DND-41 (cell line): ENCODE measurements around the gene UGT3A1.

ENCODE experiments used
- ATAC-seq: fragments of 200-7000 bp; cut with Tn5 transposase; 3 replicates; pipeline ENCODE4 v1.9.1; 2021; ENCODE audit warnings: low read depth; ENCODE audit not compliant: insufficient read depth
- DNase-seq: peaks from one replicate; pipeline ENCODE4 v3.0.0-alpha.2; 2020
- H2AFZ ChIP-seq: 2 replicates; pipeline ENCODE4 v1.6.0; 2012; ENCODE audit warnings: low read depth, low read length
- H3K27ac ChIP-seq: 2 replicates; pipeline ENCODE4 v1.5.1; 2012; ENCODE audit warnings: low read length, inconsistent platforms
- H3K27me3 ChIP-seq: fragments of 200-600 bp; sonication (generic); 2 replicates; pipeline ENCODE4 v1.6.0; 2012; ENCODE audit warnings: low read length, mild to moderate bottlenecking, inconsistent platforms; ENCODE audit not compliant: insufficient read depth, poor library complexity
- H3K36me3 ChIP-seq: 2 replicates; pipeline ENCODE4 v1.5.1; 2012; ENCODE audit warnings: low read length, inconsistent platforms; ENCODE audit not compliant: insufficient read depth
- H3K4me1 ChIP-seq: 2 replicates; pipeline ENCODE4 v1.5.1; 2012; ENCODE audit warnings: mild to moderate bottlenecking, low read length; ENCODE audit not compliant: insufficient read depth
- H3K4me2 ChIP-seq: 2 replicates; pipeline ENCODE4 v1.6.0; 2012; ENCODE audit warnings: mild to moderate bottlenecking, moderate library complexity, low read length, inconsistent platforms; ENCODE audit not compliant: insufficient read depth
- H3K4me3 ChIP-seq, 2 experiments: fragments of 200-600 bp in 1 of 2; shearing (Covaris generic) in 1 of 2; 2 replicates each; pipeline ENCODE4 v1.5.1; 2012 to 2016; ENCODE audit warnings: inconsistent platforms in 2 of 2, low read length in 2 of 2, mild to moderate bottlenecking in 2 of 2, low read depth in 1 of 2, moderate library complexity in 1 of 2
- H3K79me2 ChIP-seq: 2 replicates; pipeline ENCODE4 v1.6.0; 2012; ENCODE audit warnings: low read length, inconsistent platforms; ENCODE audit not compliant: insufficient read depth
- H3K9ac ChIP-seq: 2 replicates; pipeline ENCODE4 v1.6.0; 2012; ENCODE audit warnings: low read depth, mild to moderate bottlenecking, inconsistent platforms, low read length, moderate library complexity
- H3K9me3 ChIP-seq: 2 replicates; pipeline ENCODE4 v1.5.1; 2012; ENCODE audit warnings: low read length, moderate library complexity, mild to moderate bottlenecking, inconsistent platforms; ENCODE audit not compliant: insufficient read depth, severe bottlenecking
- H4K20me1 ChIP-seq: 2 replicates; pipeline ENCODE4 v1.6.0; 2012; ENCODE audit warnings: low read length; ENCODE audit not compliant: insufficient read depth
- EZH2 ChIP-seq: IDR thresholded peaks from 3 replicates; pipeline ENCODE4 v1.6.1; 2012; ENCODE audit warnings: borderline replicate concordance, low read depth, mild to moderate bottlenecking, moderate library complexity, low read length, inconsistent platforms; ENCODE audit not compliant: severe bottlenecking
- TF ChIP-seq, protein P1 (sequence below): IDR thresholded peaks from 2 replicates; pipeline ENCODE4 v1.5.1; 2012; ENCODE audit warnings: borderline replicate concordance, low read length, moderate library complexity, mild to moderate bottlenecking; ENCODE audit not compliant: poor library complexity, severe bottlenecking; ENCODE audit errors: extremely low read depth

UGT3A1 gene

DNA sequence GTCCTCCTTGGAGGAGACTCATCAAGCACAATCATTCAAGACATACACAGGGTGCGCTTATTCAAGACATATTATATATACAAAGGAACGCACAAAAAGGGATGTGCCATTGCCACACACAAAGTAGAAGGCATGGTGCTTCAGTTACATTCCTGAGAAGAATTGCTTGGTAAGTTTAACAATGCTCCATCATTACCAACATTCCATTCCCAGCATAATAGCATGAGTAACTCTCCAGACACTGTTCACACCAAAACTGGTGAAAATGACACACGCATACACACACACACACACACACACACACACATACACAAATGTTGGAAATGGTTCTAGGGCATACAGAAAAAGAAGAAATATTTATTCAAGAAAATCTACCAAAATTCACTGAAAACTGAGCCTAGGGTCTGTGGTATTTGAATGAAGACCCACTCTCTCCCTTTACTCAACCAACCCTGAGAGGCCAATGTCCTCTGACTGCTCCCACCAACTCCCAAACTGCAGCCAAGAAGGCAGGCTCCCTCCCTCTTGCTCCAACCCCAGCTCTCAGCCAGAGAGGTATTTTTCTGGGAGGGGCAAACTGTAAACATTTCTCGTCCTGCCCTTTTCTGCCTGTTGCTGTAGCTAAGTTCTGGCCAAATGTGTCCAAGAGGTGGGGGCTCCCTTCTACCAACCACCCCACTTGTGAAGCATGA lies 19.9 kb downstream of the UGT3A1 start:
- no peak overlapping the region for H3K9ac ChIP-seq
- H3K27me3 ChIP-seq: no peaks in the 10 kb centered on the region
- H3K36me3 ChIP-seq: no peaks in the 10 kb centered on the region
- no peak overlapping the region for H3K4me3 ChIP-seq
- no peaks in the 10 kb centered on the region for H3K4me1 ChIP-seq
- no peaks in the 10 kb centered on the region for H3K79me2 ChIP-seq
- peaks cover 5% of the 10 kb centered on the region for H3K9me3 ChIP-seq
- H4K20me1 ChIP-seq: no peaks in the 10 kb centered on the region
- DNase-seq (no peak), ATAC-seq (no peak)
- TF ChIP-seq EZH2: no peak
- TF ChIP-seq, protein P1, sequence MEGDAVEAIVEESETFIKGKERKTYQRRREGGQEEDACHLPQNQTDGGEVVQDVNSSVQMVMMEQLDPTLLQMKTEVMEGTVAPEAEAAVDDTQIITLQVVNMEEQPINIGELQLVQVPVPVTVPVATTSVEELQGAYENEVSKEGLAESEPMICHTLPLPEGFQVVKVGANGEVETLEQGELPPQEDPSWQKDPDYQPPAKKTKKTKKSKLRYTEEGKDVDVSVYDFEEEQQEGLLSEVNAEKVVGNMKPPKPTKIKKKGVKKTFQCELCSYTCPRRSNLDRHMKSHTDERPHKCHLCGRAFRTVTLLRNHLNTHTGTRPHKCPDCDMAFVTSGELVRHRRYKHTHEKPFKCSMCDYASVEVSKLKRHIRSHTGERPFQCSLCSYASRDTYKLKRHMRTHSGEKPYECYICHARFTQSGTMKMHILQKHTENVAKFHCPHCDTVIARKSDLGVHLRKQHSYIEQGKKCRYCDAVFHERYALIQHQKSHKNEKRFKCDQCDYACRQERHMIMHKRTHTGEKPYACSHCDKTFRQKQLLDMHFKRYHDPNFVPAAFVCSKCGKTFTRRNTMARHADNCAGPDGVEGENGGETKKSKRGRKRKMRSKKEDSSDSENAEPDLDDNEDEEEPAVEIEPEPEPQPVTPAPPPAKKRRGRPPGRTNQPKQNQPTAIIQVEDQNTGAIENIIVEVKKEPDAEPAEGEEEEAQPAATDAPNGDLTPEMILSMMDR: no peak
- no peak overlapping the region for H3K4me2 ChIP-seq
- H3K27ac ChIP-seq: no peak overlapping the region
- H2AFZ ChIP-seq: no peak overlapping the region

DNA sequence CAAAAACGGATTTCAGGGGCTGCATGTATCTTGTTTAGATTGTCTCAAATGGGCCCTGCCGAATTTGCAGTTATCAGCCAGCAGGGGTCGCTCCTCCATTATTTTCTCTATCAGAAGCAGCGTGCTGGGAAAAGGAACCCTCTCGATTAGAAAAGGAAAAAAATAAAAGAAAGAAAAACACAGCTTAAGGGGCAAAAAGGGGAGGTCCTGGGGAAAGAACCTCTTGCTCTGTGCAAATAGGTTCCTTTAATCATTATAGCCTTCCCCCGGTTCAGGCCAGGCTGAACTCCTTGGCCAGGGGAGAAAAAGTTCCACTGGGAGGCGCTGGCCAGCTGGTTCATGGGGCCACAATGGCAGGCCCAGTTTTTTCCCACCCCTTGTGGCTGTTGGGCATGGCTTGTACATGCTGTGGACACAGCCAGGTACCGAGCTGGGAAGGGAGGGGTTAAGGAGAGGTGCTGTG lies 27.8 kb downstream of the UGT3A1 start:
- H3K36me3 ChIP-seq: no peaks in the 10 kb centered on the region
- no peaks in the 10 kb centered on the region for H3K79me2 ChIP-seq
- peak overlapping the region; percentile 25 for H3K27ac ChIP-seq
- H3K4me2 ChIP-seq: no peak overlapping the region
- H3K9ac ChIP-seq: no peak overlapping the region
- peaks cover 2% of the 10 kb centered on the region; the same call in 1 of the 2 replicates for H3K4me1 ChIP-seq
- H4K20me1 ChIP-seq: no peaks in the 10 kb centered on the region
- no peak overlapping the region for H2AFZ ChIP-seq
- H3K4me3 ChIP-seq: no peak overlapping the region
- peak; percentile 61; the same call in 2 of the 3 replicates for ATAC-seq
- no peaks in the 10 kb centered on the region for H3K27me3 ChIP-seq
- TF ChIP-seq, protein P1: peak; percentile 74
- TF ChIP-seq EZH2: no peak
- DNase-seq: peak; percentile 51
- no peaks in the 10 kb centered on the region for H3K9me3 ChIP-seq

- Histone ChIP-seq H3K4me2 (no peak overlapping the region), H3K4me1 (peaks cover 2% of the 10 kb centered on the region; the same call in 1 of the 2 replicates), H3K9me3 (no peaks in the 10 kb centered on the region), H3K36me3 (no peaks in the 10 kb centered on the region), H2AFZ (no peak overlapping the region), H3K4me3 (no peak overlapping the region), H4K20me1 (no peaks in the 10 kb centered on the region), H3K9ac (no peak overlapping the region), H3K27ac (no peak overlapping the region), H3K79me2 (no peaks in the 10 kb centered on the region), H3K27me3 (no peaks in the 10 kb centered on the region)
- no peak for TF ChIP-seq EZH2
- TF ChIP-seq, protein P1: no peak
- ATAC-seq: no peak
- DNase-seq: no peak
These were observed 30.9 kb downstream of the UGT3A1 start for GRCh38 chr5:35960328-35960727.
